Liver (tissue), 3 donors: Measurements from ENCODE around the gene IFNG.

Experiments
- CTCF ChIP-seq: fragments of 150-350 bp; IDR thresholded peaks from 2 replicates; pipeline ENCODE4 v1.5.1; 2017; ENCODE audit warnings: improper control_type of control experiment, low read depth, low read length; ENCODE audit not compliant: missing input control
- FOXA1 ChIP-seq: IDR thresholded peaks from 2 replicates; pipeline ENCODE4 v1.6.1; 2016; ENCODE audit warnings: antibody characterized with exemption
- GABPA ChIP-seq, 2 donors: IDR thresholded peaks in 1 of 2; conservative IDR thresholded peaks in 1 of 2; 2 replicates each; pipeline ENCODE4 v1.6.1; 2016; ENCODE audit warnings: antibody characterized with exemption in 2 of 2, mild to moderate bottlenecking in 1 of 2, moderate library complexity in 1 of 2
- MAX ChIP-seq: IDR thresholded peaks from 2 replicates; pipeline ENCODE4 v1.6.1; 2016; ENCODE audit warnings: antibody characterized with exemption
- RAD21 ChIP-seq, 2 donors: IDR thresholded peaks; 2 replicates each; pipeline ENCODE4 v1.6.1; 2016; ENCODE audit warnings: antibody characterized with exemption in 2 of 2, mild to moderate bottlenecking in 2 of 2
- REST ChIP-seq: IDR thresholded peaks from 2 replicates; pipeline ENCODE4 v1.6.1; 2016; ENCODE audit warnings: antibody characterized with exemption, mild to moderate bottlenecking
- YY1 ChIP-seq: IDR thresholded peaks from 2 replicates; pipeline ENCODE4 v1.6.1; 2016; ENCODE audit warnings: antibody characterized with exemption, mild to moderate bottlenecking
- donor health status: healthy.
- donor health status: healthy.

GRCh38 chr12:68190301-68190700 lies 30.8 kb upstream of the IFNG start:
- no peak for TF ChIP-seq FOXA1
- no peak for TF ChIP-seq CTCF
- TF ChIP-seq YY1: no peak
- TF ChIP-seq MAX: no peak
- no peak for TF ChIP-seq RAD21 (IDR thresholded peaks at IDR 0.05)
- no peak for TF ChIP-seq REST
- no peak for TF ChIP-seq GABPA (IDR thresholded peaks at IDR 0.05 in 1 of 2, conservative IDR thresholded peaks at IDR 0.05 in 1 of 2)
